ENCODE measurements around the gene PIP5K1C.

PIP5K1C gene

GRCh38 chr19:3607303-3608078, 92.8 kb downstream of the PIP5K1C start:
- peak; percentile 37 for DNase-seq

- peak; percentile 61 for DNase-seq
Measured at GRCh38 chr19:3606690-3607289, 93.5 kb downstream of the PIP5K1C start, which contains the start of gene TBXA2R. Gene TBXA2R, minus strand, starts transcription at chr19:3606875. Its CDS starts 6,241 bp downstream, at chr19:3600634.

DNA sequence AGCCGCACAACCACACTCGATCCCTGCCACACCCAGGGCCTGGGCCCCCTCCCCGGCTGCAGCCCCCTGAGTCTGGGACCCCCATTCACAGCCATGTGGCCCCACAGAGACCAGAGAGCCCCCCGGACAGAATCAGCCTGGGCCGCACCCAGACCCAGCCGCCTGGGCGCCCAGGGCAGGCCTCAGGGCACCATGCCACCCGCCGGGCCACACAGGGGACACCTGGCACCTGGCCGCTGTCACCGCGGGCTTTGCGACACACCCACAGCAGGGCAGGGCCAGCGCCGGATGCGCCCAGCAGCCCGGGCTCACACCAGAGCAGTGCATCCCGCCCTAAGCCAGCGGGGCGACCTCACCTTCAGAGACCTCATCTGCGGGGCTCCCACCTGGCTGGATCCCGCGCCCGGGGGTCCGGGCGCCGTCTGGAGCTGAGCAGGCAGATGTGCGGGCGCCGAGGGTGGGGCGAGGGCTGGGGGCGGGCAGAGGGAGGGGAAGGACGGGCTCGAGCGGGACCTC, 94.0 kb downstream of the PIP5K1C start:
- no peak for DNase-seq

GRCh38 chr19:3605770-3606169, 94.5 kb downstream of the PIP5K1C start:
- no peak for DNase-seq

DNA sequence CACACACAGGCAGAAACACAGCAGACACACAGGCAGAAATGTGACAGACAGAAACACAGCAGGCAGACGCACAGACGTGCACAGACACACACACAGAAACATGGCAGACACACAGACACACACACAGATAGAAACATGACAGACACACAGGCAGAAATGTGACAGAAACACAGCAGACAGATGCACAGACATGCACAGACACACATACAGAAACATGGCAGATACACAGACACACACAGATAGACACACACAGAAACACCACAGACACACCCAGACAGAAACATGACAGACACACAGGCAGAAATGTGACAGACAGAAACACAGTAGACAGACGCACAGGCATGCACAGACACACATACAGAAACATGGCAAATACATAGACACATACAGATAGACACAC, 94.9 kb downstream of the PIP5K1C start:
- no peak for DNase-seq

GRCh38 chr19:3604987-3605343, 95.3 kb downstream of the PIP5K1C start:
- no peak for DNase-seq

GRCh38 chr19:3604227-3604986, 95.9 kb downstream of the PIP5K1C start:
- no peak for DNase-seq

DNA sequence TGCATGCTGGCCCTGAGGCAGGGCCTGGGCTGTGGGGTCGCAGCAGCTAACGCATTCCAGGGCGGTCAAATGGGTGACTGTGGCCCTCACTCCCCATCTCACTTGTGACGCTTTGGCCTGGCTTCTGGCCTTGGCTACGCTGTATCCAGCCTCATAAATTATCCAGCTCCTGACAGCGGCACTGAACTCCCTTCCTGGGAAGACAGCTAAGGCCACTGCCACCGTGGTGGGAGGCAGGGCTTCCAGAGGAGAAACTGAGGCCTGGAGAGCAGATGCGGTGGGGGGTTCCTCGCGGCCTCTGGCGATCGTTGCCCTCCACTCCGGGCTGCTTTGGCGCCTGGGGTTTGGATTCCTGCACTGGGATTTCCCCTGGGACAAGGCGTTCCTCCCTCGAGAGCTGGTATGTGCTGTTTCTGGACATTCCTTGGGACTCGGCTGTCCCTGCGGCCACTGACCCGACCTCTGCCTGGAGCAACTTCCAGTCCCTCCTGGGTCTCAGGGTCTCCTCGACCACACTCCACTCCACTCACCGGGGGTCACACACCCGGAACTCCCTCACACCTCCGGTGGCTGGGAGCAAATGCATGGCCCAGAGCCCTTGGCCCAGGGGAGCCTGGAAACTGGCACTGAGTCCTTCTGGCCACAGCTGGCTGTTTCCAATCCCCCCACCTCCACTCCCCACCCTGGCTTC, 97.0 kb downstream of the PIP5K1C start:
- DNase-seq, result no peak

- no peak for DNase-seq
Measured at GRCh38 chr19:3601021-3601420, 99.2 kb downstream of the PIP5K1C start.

GRCh38 chr19:3599776-3600187, 100.5 kb downstream of the PIP5K1C start:
- no peak for DNase-seq

DNA sequence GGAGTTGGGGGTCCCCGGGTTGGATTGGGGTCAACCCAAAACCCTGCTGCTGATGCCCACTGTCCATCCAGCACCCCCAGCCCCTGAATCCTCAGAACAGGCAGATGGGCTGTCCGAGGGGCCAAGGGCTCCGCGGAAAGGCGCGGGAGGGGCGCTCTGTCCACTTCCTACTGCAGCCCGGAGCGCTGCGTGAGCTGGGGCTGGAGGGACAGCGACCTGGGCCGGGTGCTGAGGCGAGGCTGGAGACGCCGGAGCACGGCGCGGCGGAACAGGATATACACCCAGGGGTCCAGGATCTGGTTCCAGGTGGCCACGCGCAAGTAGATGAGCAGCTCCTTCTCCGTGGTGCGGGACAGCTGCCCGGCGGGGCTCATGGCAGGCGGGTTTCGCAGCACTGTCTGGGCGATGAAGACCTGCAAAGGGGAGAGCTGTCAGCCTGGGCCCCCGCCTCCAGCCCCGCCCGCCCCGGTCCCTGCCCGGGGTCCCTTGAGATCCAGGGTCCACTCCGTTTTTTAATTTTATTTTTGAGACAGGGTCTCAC, 104.7 kb downstream of the PIP5K1C start:
- DNase-seq, result no peak

- no peak for DNase-seq
Measured at GRCh38 chr19:3593156-3593555, 107.1 kb downstream of the PIP5K1C start.

DNA sequence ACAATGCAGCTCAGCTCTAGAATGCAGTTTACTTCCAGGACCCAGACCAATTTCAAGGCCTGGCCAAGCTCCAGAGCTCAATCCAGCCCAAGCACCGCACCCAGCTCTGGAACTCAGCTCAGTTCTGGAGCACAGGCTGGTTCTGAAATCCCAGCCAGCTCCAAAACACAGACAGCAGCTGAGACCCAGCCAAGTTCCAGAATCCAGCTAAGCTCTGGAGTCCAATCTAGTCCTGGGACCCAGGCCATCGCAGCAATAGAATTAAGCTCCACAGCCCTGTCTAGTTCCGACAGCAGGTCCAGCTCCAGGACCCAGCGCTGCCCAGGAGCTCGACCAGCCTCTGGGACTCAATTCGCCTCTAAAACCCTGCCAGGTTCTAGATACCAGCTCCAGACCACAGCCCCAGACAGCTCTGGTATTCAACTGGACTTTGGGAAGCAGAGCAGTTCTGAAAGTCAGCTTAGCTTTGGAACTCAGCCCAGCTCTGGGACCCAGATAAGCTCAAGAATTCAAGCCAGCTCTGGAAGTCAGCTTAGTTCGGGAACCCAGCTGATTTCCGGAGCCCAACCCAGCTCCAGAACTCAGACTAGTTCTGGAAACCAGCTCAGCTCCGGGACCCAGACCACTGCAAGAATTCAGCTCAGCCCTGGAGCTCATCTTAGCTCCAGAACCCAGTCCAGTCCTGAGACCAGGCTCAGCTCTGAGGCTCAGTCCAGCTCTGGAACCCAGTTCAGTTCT, 108.2 kb downstream of the PIP5K1C start:
- no peak for DNase-seq

GRCh38 chr19:3590991-3591659, 109.1 kb downstream of the PIP5K1C start:
- no peak for DNase-seq

DNA sequence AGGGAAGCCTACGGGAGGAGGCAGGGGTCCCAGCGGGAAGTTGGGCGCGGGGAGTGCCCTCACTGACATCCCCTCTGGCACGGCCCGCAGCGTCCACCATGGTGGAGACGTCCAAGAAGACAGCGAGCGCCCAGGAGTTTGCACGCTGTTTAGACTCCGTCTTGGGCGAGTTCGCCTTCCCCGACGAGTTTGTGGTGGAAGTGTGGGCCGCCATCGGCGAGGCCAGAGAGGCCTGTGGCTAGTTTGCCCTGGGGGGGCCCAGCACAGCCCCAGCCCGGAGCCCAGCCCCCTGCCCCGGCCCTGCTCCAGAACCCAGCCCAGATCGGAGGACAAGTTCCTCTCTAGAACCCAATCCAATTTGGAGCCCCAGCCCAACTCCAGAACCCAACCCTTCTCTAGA, 110.3 kb downstream of the PIP5K1C start:
- no peak for DNase-seq

GRCh38 chr19:3589439-3589838, 110.8 kb downstream of the PIP5K1C start:
- DNase-seq, result no peak

DNA sequence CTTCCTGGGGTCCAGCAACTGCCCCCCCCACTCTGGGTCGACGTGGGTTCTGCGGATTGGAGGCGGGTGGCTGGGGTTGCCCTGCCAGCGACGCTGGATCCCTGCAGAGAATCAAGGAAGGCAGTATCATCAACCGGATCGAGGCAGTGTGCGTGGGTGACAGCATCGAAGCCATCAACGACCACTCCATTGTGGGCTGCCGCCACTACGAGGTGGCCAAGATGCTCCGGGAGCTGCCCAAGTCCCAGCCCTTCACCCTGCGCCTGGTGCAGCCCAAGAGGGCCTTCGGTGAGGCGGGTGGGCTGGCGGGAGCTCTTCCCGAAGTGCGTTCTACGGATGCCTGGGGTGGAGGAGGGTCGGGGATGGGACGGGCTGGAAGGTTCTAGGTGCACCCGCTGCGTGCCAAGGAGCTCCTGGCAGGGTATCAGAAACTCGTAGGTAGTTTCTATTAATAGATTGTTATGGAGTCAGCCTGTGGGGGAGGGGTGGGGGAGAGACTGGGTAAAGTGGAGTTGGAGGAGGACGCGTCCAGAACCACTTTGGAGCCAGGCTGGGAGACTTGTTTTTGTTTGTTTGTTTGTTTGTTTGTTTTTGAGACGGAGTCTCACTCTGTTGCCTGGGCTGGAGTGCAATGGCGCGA, 113.4 kb downstream of the PIP5K1C start:
- DNase-seq, result no peak

- no peak for DNase-seq
Measured at GRCh38 chr19:3586127-3586626, 114.1 kb downstream of the PIP5K1C start.

- DNase-seq, result no peak
Measured at GRCh38 chr19:3585301-3586126, 114.8 kb downstream of the PIP5K1C start, which contains the start of gene GIPC3. Gene GIPC3, plus strand, starts transcription at chr19:3585478. Its CDS starts 120 bp downstream, at chr19:3585598.

Measured in fibroblast of upper back skin (primary cell).